Measurements from ENCODE around the gene C10orf105.

The C10orf105 gene

GRCh38 chr10:71719042-71719441, 536 bp downstream of the C10orf105 start:
- TF ChIP-seq TAF1 (IDR thresholded peaks at IDR 0.05; ENCODE audit: borderline replicate concordance, insufficient read depth, low read length) (no peak), REST (IDR thresholded peaks at IDR 0.05; ENCODE audit: insufficient read depth in 1 of 2, low read depth in 2 of 2, low read length in 2 of 2) (no peak), POLR2AphosphoS5 (IDR thresholded peaks at IDR 0.05; ENCODE audit: low read depth, low read length) (no peak), FOXP2 (optimal IDR thresholded peaks at IDR 0.05; ENCODE audit: borderline replicate concordance, extremely low read depth, extremely low read length, insufficient read depth) (no peak), SIN3A (IDR thresholded peaks at IDR 0.05; ENCODE audit: borderline replicate concordance, insufficient read depth, low read length) (no peak)

- TF ChIP-seq REST (IDR thresholded peaks at IDR 0.05; ENCODE audit: insufficient read depth in 1 of 2, low read depth in 2 of 2, low read length in 2 of 2), result no peak
- TF ChIP-seq TAF1 (IDR thresholded peaks at IDR 0.05; ENCODE audit: borderline replicate concordance, insufficient read depth, low read length), result no peak
- TF ChIP-seq POLR2AphosphoS5 (IDR thresholded peaks at IDR 0.05; ENCODE audit: low read depth, low read length), result no peak
- TF ChIP-seq FOXP2 (optimal IDR thresholded peaks at IDR 0.05; ENCODE audit: borderline replicate concordance, extremely low read depth, extremely low read length, insufficient read depth), result no peak
- no peak for TF ChIP-seq SIN3A (IDR thresholded peaks at IDR 0.05; ENCODE audit: borderline replicate concordance, insufficient read depth, low read length)
These were observed 1.3 kb downstream of the C10orf105 start for GRCh38 chr10:71718165-71718698.

GRCh38 chr10:71717551-71717951, 2.0 kb downstream of the C10orf105 start:
- no peak for TF ChIP-seq TAF1 (IDR thresholded peaks at IDR 0.05; ENCODE audit: borderline replicate concordance, insufficient read depth, low read length)
- no peak for TF ChIP-seq REST (IDR thresholded peaks at IDR 0.05; ENCODE audit: insufficient read depth in 1 of 2, low read depth in 2 of 2, low read length in 2 of 2)
- no peak for TF ChIP-seq POLR2AphosphoS5 (IDR thresholded peaks at IDR 0.05; ENCODE audit: low read depth, low read length)
- no peak for TF ChIP-seq SIN3A (IDR thresholded peaks at IDR 0.05; ENCODE audit: borderline replicate concordance, insufficient read depth, low read length)
- TF ChIP-seq FOXP2 (optimal IDR thresholded peaks at IDR 0.05; ENCODE audit: borderline replicate concordance, extremely low read depth, extremely low read length, insufficient read depth), result no peak

- TF ChIP-seq REST (IDR thresholded peaks at IDR 0.05; ENCODE audit: insufficient read depth in 1 of 2, low read depth in 2 of 2, low read length in 2 of 2) (no peak), POLR2AphosphoS5 (IDR thresholded peaks at IDR 0.05; ENCODE audit: low read depth, low read length) (no peak), SIN3A (IDR thresholded peaks at IDR 0.05; ENCODE audit: borderline replicate concordance, insufficient read depth, low read length) (no peak), TAF1 (IDR thresholded peaks at IDR 0.05; ENCODE audit: borderline replicate concordance, insufficient read depth, low read length) (no peak), FOXP2 (optimal IDR thresholded peaks at IDR 0.05; ENCODE audit: borderline replicate concordance, extremely low read depth, extremely low read length, insufficient read depth) (no peak)
These were observed 2.5 kb downstream of the C10orf105 start for GRCh38 chr10:71717056-71717455.

GRCh38 chr10:71716426-71716825, 3.2 kb downstream of the C10orf105 start:
- TF ChIP-seq POLR2AphosphoS5 (IDR thresholded peaks at IDR 0.05; ENCODE audit: low read depth, low read length), result no peak
- TF ChIP-seq REST (IDR thresholded peaks at IDR 0.05; ENCODE audit: insufficient read depth in 1 of 2, low read depth in 2 of 2, low read length in 2 of 2), result no peak
- no peak for TF ChIP-seq FOXP2 (optimal IDR thresholded peaks at IDR 0.05; ENCODE audit: borderline replicate concordance, extremely low read depth, extremely low read length, insufficient read depth)
- TF ChIP-seq SIN3A (IDR thresholded peaks at IDR 0.05; ENCODE audit: borderline replicate concordance, insufficient read depth, low read length), result no peak
- TF ChIP-seq TAF1 (IDR thresholded peaks at IDR 0.05; ENCODE audit: borderline replicate concordance, insufficient read depth, low read length), result no peak
